GM18526 (cell line): Measurements from ENCODE around the gene IGF1R.

ENCODE experiments used
- POLR2A ChIP-seq: IDR thresholded peaks from 3 replicates; pipeline ENCODE4 v1.6.1; 2011; ENCODE audit not compliant: insufficient read length; ENCODE audit errors: extremely low read depth

The IGF1R gene

GRCh38 chr15:98753726-98754656, 105.7 kb downstream of the IGF1R start:
- TF ChIP-seq POLR2A = no peak

GRCh38 chr15:98754657-98755022, 106.3 kb downstream of the IGF1R start:
- no peak for TF ChIP-seq POLR2A

GRCh38 chr15:98755138-98755537, 106.8 kb downstream of the IGF1R start:
- no peak for TF ChIP-seq POLR2A

GRCh38 chr15:98755781-98756180, 107.4 kb downstream of the IGF1R start:
- TF ChIP-seq POLR2A = no peak

- no peak for TF ChIP-seq POLR2A
Observed at GRCh38 chr15:98758224-98758623, 109.9 kb downstream of the IGF1R start.

- no peak for TF ChIP-seq POLR2A
Observed at GRCh38 chr15:98759277-98759676, 110.9 kb downstream of the IGF1R start.

- TF ChIP-seq POLR2A = no peak
Observed at GRCh38 chr15:98760112-98760826, 111.9 kb downstream of the IGF1R start.

GRCh38 chr15:98760975-98761374, 112.6 kb downstream of the IGF1R start:
- no peak for TF ChIP-seq POLR2A

GRCh38 chr15:98763179-98763578, 114.8 kb downstream of the IGF1R start:
- TF ChIP-seq POLR2A = no peak

GRCh38 chr15:98764291-98764690, 116.0 kb downstream of the IGF1R start:
- no peak for TF ChIP-seq POLR2A

GRCh38 chr15:98765610-98766009, 117.3 kb downstream of the IGF1R start:
- no peak for TF ChIP-seq POLR2A

GRCh38 chr15:98767692-98768091, 119.4 kb downstream of the IGF1R start:
- TF ChIP-seq POLR2A = no peak

- no peak for TF ChIP-seq POLR2A
Observed at GRCh38 chr15:98769867-98770266, 121.5 kb downstream of the IGF1R start.

- no peak for TF ChIP-seq POLR2A
Observed at GRCh38 chr15:98770984-98771383, 122.6 kb downstream of the IGF1R start.

- no peak for TF ChIP-seq POLR2A
Observed at GRCh38 chr15:98771541-98771940, 123.2 kb downstream of the IGF1R start.

- TF ChIP-seq POLR2A = no peak
Observed at GRCh38 chr15:98772895-98773294, 124.6 kb downstream of the IGF1R start.
